Measurements from ENCODE around the gene MYO5B.

MYO5B gene

GRCh38 chr18:50030146-50030545 is 164.8 kb downstream of the MYO5B start:
- Histone ChIP-seq H3K27ac (ENCODE audit: low read length) (no peak overlapping the region), H3K9me2 (replicated peaks; ENCODE audit: insufficient read depth, low read length) (no peaks in the 10 kb centered on the region), H3F3A (ENCODE audit: insufficient read depth, low read length) (no peaks in the 10 kb centered on the region), H4K20me1 (ENCODE audit: insufficient read depth, low read length) (no peaks in the 10 kb centered on the region), H3K4me1 (ENCODE audit: low read length) (peaks cover 9% of the 10 kb centered on the region), H3K79me2 (ENCODE audit: low read length) (0 out of 2 replicates have a peak, but pooled peaks cover 3% of the 10 kb centered on the region), H2AFZ (ENCODE audit: low read length) (no peak overlapping the region), H3K27me3 (replicated peaks; ENCODE audit: insufficient read depth, low read length) (no peaks in the 10 kb centered on the region), H3K9ac (ENCODE audit: low read length) (no peak overlapping the region), H3K9me3 (replicated peaks; ENCODE audit: insufficient read depth, low read length) (no peaks in the 10 kb centered on the region), H3K4me3 (ENCODE audit: low read length) (no peak overlapping the region), H3K36me3 (replicated peaks; ENCODE audit: insufficient read depth, low read length) (peaks cover 3% of the 10 kb centered on the region; the same call in 1 of the 2 replicates), H3K4me2 (ENCODE audit: low read depth, low read length) (no peak overlapping the region)
- no peak for DNase-seq
- no peak for TF ChIP-seq EZH2phosphoT487 (IDR thresholded peaks at IDR 0.05; ENCODE audit: low read length)
- no peak for TF ChIP-seq EZH2 (optimal IDR thresholded peaks at IDR 0.05; ENCODE audit: low read depth, low read length)
- TF ChIP-seq, protein P1, sequence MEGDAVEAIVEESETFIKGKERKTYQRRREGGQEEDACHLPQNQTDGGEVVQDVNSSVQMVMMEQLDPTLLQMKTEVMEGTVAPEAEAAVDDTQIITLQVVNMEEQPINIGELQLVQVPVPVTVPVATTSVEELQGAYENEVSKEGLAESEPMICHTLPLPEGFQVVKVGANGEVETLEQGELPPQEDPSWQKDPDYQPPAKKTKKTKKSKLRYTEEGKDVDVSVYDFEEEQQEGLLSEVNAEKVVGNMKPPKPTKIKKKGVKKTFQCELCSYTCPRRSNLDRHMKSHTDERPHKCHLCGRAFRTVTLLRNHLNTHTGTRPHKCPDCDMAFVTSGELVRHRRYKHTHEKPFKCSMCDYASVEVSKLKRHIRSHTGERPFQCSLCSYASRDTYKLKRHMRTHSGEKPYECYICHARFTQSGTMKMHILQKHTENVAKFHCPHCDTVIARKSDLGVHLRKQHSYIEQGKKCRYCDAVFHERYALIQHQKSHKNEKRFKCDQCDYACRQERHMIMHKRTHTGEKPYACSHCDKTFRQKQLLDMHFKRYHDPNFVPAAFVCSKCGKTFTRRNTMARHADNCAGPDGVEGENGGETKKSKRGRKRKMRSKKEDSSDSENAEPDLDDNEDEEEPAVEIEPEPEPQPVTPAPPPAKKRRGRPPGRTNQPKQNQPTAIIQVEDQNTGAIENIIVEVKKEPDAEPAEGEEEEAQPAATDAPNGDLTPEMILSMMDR (IDR thresholded peaks at IDR 0.05; ENCODE audit: low read length) = no peak

DNA sequence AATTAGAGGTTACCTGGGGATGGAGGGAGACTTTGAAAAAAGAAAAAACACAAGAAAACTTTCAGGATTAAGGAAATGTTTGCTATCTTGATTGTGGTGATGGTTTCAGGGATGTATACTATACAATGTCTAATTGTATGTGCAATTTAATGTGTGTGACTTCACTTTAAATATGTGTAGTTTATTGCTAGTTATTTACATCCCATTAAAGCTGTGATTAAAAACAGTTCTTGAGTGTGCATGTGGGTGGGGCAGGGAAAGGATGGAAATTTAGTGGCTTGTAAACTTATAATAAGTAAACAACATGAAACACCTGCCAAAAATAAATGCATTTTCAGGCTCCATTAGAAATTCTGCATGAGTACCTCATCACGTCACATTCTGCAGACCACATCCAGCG is 167.0 kb downstream of the MYO5B start:
- no peak overlapping the region for H2AFZ ChIP-seq (ENCODE audit: low read length)
- peaks cover 2% of the 10 kb centered on the region for H3K4me1 ChIP-seq (ENCODE audit: low read length)
- H3K79me2 ChIP-seq (ENCODE audit: low read length) = 0 out of 2 replicates have a peak, but pooled peaks cover 3% of the 10 kb centered on the region
- H3K4me3 ChIP-seq (ENCODE audit: low read length) = no peak overlapping the region
- no peaks in the 10 kb centered on the region; the same call in 1 of the 2 replicates for H3K36me3 ChIP-seq (replicated peaks; ENCODE audit: insufficient read depth, low read length)
- no peaks in the 10 kb centered on the region for H4K20me1 ChIP-seq (ENCODE audit: insufficient read depth, low read length)
- H3K4me2 ChIP-seq (ENCODE audit: low read depth, low read length) = no peak overlapping the region
- H3K27me3 ChIP-seq (replicated peaks; ENCODE audit: insufficient read depth, low read length) = no peaks in the 10 kb centered on the region
- no peak overlapping the region for H3K9ac ChIP-seq (ENCODE audit: low read length)
- H3K27ac ChIP-seq (ENCODE audit: low read length) = no peak overlapping the region
- H3F3A ChIP-seq (ENCODE audit: insufficient read depth, low read length) = no peaks in the 10 kb centered on the region
- no peaks in the 10 kb centered on the region for H3K9me2 ChIP-seq (replicated peaks; ENCODE audit: insufficient read depth, low read length)
- no peak for DNase-seq
- TF ChIP-seq EZH2 (optimal IDR thresholded peaks at IDR 0.05; ENCODE audit: low read depth, low read length) (no peak), EZH2phosphoT487 (IDR thresholded peaks at IDR 0.05; ENCODE audit: low read length) (no peak)
- TF ChIP-seq, protein P1 (IDR thresholded peaks at IDR 0.05; ENCODE audit: low read length) = no peak
- H3K9me3 ChIP-seq (replicated peaks; ENCODE audit: insufficient read depth, low read length) = no peaks in the 10 kb centered on the region

DNA sequence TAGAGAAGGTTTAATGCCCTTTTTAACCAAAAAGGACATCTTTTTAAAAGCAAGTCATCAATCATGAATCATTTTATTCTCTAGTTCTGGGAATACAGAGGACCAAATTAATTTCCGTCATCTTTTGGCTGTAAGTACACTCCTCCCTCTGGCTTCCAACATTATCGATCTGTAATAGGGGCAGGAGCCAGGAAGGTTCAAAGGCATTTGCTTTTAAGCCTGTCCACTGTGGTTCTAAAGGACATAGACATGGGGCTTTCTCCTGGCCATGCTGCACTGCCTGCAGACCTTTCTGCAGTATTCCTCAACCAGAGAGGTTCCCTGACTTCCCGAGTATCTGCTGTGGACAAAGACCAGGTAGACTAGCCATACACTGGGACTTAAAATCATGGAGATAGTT is 170.5 kb downstream of the MYO5B start:
- H3K9me2 ChIP-seq (replicated peaks; ENCODE audit: insufficient read depth, low read length) = no peaks in the 10 kb centered on the region

More for the DNA sequence above, 170.5 kb downstream of the MYO5B start:
- H3K4me1 ChIP-seq (ENCODE audit: low read length) = no peaks in the 10 kb centered on the region
- no peak for DNase-seq
- H2AFZ ChIP-seq (ENCODE audit: low read length) = no peak overlapping the region
- no peak overlapping the region for H3K9ac ChIP-seq (ENCODE audit: low read length)
- no peaks in the 10 kb centered on the region for H3K27me3 ChIP-seq (replicated peaks; ENCODE audit: insufficient read depth, low read length)
- H3K4me2 ChIP-seq (ENCODE audit: low read depth, low read length) = no peak overlapping the region
- no peaks in the 10 kb centered on the region for H4K20me1 ChIP-seq (ENCODE audit: insufficient read depth, low read length)
- no peak overlapping the region for H3K4me3 ChIP-seq (ENCODE audit: low read length)
- H3F3A ChIP-seq (ENCODE audit: insufficient read depth, low read length) = no peaks in the 10 kb centered on the region
- no peaks in the 10 kb centered on the region for H3K36me3 ChIP-seq (replicated peaks; ENCODE audit: insufficient read depth, low read length)
- no peaks in the 10 kb centered on the region for H3K79me2 ChIP-seq (ENCODE audit: low read length)
- no peak overlapping the region for H3K27ac ChIP-seq (ENCODE audit: low read length)
- H3K9me3 ChIP-seq (replicated peaks; ENCODE audit: insufficient read depth, low read length) = no peaks in the 10 kb centered on the region
- TF ChIP-seq, protein P1 (IDR thresholded peaks at IDR 0.05; ENCODE audit: low read length) = no peak
- no peak for TF ChIP-seq EZH2phosphoT487 (IDR thresholded peaks at IDR 0.05; ENCODE audit: low read length)
- no peak for TF ChIP-seq EZH2 (optimal IDR thresholded peaks at IDR 0.05; ENCODE audit: low read depth, low read length)
